Bronchial epithelial cell (primary cell): Measurements from ENCODE around the gene PMAIP1. TPM values are rescaled to one million over a fixed set of nuclear protein-coding genes. Genes with fewer than 3 reads are reported as not detected.
"Not testable (repeated sequence)": the region's sequence is repeated elsewhere in the genome, so short reads cannot be mapped to it uniquely, and the experiment has no call there.

Source experiments
- DNase-seq: peaks from one replicate; pipeline ENCODE4 v3.0.0-alpha.2; 2010; ENCODE audit warnings: low read depth
- FAIRE-seq: peaks from 2 replicates; lab custom pipeline; 2011; peaks lifted over from hg19 to GRCh38; lab: Jason Lieb, UNC
- H3K27me3 ChIP-seq: 2 replicates; pipeline ENCODE4 v1.5.1; 2011; ENCODE audit warnings: low read length; ENCODE audit not compliant: control insufficient read depth, insufficient read depth
- H3K36me3 ChIP-seq: 2 replicates; pipeline ENCODE4 v1.5.1; 2011; ENCODE audit warnings: low read length; ENCODE audit not compliant: control insufficient read depth, insufficient read depth
- H3K4me3 ChIP-seq: 2 replicates; pipeline ENCODE4 v1.5.1; 2011; ENCODE audit warnings: mild to moderate bottlenecking, low read depth, low read length, control low read depth
- total RNA-seq: library from RNA; depleted of rRNA; stranded (reverse); fragments of >200 nt; gene quantifications from 2 replicates; pipeline ENCODE4 v1.2.1, GENCODE V29; 2014
- TF ChIP-seq, protein P1 (sequence below): IDR thresholded peaks from 2 replicates; pipeline ENCODE4 v1.5.1; 2011; ENCODE audit warnings: mild to moderate bottlenecking, moderate library complexity, low read length, control low read depth, inconsistent platforms; ENCODE audit not compliant: insufficient read depth, severe bottlenecking

PMAIP1 gene
- 12.1 and 16.6 TPM in 2 replicates for total RNA-seq

DNA sequence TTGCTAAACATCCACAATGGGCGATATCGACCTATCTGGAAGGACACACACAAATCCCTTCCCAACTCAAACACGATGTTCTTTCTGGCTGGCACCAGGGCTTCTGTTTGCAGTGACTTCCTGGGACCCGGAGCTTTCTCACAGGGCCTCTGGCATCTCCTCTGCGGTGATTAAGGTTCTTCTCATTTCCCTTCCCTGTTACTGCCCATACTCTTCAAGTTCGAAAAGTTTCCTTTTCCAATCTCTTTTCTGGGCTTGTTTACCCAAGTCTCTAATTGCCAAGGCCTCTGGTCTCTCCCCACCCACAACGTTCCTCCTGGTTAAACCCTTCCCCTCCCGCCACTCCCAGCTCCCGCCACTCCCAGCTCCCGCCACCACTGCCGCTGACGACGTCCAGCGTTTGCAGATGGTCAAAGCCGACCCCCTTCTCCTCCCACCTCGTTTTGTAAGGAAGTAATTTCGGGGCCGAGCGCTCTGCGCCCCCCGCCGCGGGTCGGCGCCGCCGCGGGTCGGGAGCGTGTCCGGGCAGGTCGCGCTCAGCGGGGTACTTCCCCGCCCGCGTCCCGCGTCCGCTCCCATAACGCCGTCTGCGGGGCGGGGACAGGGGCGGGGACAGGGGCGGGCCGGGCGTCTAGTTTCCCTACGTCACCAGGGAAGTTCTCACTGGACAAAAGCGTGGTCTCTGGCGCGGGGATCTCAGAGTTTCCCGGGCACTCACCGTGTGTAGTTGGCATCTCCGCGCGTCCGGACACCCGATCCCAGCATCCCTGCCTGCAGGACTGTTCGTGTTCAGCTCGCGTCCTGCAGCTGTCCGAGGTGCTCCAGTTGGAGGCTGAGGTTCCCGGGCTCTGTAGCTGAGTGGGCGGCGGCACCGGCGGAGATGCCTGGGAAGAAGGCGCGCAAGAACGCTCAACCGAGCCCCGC lies at the start of gene PMAIP1:
PMAIP1 (plus strand) TSS at position 699 of the 924 bp plus-strand sequence; CDS start at position 881, 182 bp downstream.
- H3K4me3 ChIP-seq: peak within 1 kb of the TSS; percentile 92
- DNase-seq (peak; percentile 85), FAIRE-seq (peak; percentile 81)
- TF ChIP-seq, protein P1, sequence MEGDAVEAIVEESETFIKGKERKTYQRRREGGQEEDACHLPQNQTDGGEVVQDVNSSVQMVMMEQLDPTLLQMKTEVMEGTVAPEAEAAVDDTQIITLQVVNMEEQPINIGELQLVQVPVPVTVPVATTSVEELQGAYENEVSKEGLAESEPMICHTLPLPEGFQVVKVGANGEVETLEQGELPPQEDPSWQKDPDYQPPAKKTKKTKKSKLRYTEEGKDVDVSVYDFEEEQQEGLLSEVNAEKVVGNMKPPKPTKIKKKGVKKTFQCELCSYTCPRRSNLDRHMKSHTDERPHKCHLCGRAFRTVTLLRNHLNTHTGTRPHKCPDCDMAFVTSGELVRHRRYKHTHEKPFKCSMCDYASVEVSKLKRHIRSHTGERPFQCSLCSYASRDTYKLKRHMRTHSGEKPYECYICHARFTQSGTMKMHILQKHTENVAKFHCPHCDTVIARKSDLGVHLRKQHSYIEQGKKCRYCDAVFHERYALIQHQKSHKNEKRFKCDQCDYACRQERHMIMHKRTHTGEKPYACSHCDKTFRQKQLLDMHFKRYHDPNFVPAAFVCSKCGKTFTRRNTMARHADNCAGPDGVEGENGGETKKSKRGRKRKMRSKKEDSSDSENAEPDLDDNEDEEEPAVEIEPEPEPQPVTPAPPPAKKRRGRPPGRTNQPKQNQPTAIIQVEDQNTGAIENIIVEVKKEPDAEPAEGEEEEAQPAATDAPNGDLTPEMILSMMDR: no peak
- H3K36me3 ChIP-seq: no peaks in the 10 kb centered on the region
- no peaks in the 10 kb centered on the region for H3K27me3 ChIP-seq

DNA sequence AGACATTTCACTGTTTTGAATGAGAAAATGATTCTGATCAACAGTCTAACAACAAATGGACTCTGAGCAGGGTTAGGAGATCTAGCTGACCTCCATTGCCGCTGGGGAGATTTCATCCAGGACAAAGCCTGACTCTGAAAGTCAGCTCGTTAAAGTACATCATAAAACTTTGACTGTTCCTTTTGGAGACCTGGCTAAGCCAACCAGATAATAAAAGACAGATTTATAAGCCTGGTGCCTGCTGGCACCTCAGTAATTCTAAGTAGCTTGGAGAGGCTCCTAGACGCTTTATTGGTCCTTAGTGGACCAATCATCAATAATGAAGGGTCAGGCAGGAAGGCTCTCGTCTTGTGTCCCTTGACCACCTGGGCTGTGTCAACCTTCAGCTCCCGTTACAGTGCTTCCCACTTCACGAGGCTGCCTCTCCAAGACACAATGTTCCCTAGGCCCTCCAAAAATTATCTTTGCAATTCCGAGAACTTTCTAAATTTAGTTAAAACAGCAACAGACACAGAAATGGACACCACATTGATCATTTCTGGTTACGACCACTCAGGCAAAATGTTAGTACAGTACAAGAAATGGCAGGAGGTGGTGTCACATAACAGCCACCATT lies 47.9 kb upstream of the PMAIP1 start:
- H3K27me3 ChIP-seq: no peaks in the 10 kb centered on the region
- FAIRE-seq: peak; percentile 60
- no peaks in the 10 kb centered on the region for H3K36me3 ChIP-seq
- DNase-seq: no peak
- no peak overlapping the region for H3K4me3 ChIP-seq
- TF ChIP-seq, protein P1: no peak

DNA sequence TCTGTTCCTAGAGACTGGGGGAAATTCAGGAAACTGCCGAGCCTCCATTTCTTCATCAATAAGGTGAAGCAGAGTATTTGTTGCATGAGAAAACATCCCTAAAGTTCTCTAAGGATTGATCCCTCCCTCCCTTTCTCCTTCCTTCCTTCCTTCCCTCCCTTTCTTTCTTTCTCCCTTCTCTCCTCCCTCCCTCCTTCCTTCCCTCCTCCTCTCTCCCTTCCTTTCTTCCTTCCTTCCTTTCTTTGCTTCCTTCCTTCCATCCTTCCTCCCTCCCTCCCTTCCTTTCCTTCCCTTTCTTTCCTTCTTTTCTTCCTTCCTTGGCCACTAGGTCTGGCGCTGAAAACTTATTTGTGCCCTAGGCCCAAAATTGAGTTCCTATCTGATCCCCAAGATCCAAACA lies 47.2 kb upstream of the PMAIP1 start:
- Histone ChIP-seq H3K4me3 (no peak overlapping the region), H3K36me3 (no peaks in the 10 kb centered on the region), H3K27me3 (no peaks in the 10 kb centered on the region)
- TF ChIP-seq, protein P1: no peak
- FAIRE-seq: no peak
- DNase-seq: no peak

DNA sequence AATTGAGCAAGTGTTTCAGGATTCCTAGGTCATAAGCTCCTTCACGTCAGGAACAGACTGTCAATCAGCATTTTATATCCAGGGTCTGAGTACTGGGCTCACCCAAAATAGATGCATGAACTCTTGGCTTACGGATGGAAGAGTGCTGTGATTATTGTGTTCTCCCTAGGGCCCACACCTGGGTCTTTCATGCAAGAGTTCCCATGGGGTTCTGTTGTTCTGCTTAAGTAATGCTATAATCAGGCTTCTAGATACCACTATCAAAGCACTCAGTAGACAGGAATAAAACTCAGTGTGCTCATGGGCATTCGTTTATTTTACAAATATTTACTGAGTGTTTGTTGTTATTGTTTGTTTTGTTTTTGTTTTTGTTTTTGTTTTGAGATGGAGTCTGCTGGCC lies 46.4 kb upstream of the PMAIP1 start:
- TF ChIP-seq, protein P1: no peak
- DNase-seq (no peak), FAIRE-seq (no peak)
- Histone ChIP-seq H3K4me3 (no peak overlapping the region), H3K36me3 (no peaks in the 10 kb centered on the region), H3K27me3 (no peaks in the 10 kb centered on the region)

DNA sequence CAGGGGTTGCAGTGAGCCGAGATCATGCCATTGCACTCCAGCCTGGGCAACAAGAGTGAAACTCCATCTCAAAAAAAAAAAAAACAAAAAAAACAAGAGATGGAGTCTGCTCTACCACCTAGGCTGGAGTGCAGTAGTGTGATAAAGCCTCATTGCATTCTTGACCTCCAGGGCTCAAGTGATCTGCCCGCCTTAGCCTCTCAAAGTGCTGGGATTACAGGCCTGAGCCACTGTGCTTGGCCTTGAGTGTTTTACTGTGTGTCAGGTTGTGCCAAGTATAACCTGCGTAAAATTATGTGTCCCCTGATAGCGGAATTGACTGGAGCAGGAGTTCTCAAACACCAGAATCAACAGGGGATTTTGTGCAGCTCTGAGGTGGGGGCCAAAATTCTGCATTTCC lies 45.8 kb upstream of the PMAIP1 start:
- H3K36me3 ChIP-seq, H3K27me3 ChIP-seq, DNase-seq, H3K4me3 ChIP-seq: not testable (repeated sequence)
- FAIRE-seq: peak; percentile 13

DNA sequence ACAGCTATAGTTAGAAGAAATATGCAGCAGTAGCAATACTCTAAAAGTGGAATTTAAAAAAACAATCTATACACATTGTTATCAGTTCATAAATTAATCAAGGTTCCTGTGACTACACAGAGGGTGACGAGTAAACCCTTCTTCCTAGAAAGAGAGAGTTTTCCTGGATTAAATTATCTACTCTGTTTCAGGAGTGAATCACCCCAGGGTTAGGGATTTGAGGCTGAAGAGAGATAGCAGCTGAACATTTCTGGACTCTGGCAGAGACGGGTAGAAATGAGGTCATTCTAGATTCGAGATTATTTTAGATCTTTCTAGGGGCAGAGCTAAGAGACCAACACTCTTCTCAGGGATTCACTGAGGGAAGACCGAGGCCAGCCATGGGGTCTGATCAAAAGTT lies 38.8 kb upstream of the PMAIP1 start:
- Histone ChIP-seq H3K27me3 (no peaks in the 10 kb centered on the region), H3K4me3 (no peak overlapping the region), H3K36me3 (no peaks in the 10 kb centered on the region)
- TF ChIP-seq, protein P1: no peak
- no peak for DNase-seq
- FAIRE-seq: no peak
